GM12892 (cell line): ENCODE measurements around the gene ARPC1B. TPM values are rescaled to one million over a fixed set of nuclear protein-coding genes. Genes with fewer than 3 reads are reported as not detected.
"Not testable (repeated sequence)": the region's sequence is repeated elsewhere in the genome, so short reads cannot be mapped to it uniquely, and the experiment has no call there.

Source experiments
- DNase-seq: peaks from one replicate; pipeline ENCODE4 v3.0.0; 2011; ENCODE audit not compliant: insufficient read length
- FAIRE-seq: peaks from 2 replicates; lab custom pipeline; 2011; peaks lifted over from hg19 to GRCh38; lab: Jason Lieb, UNC
- POLR2A ChIP-seq: IDR thresholded peaks from 2 replicates; pipeline ENCODE4 v1.6.1; 2011; ENCODE audit warnings: low read depth, low read length, control low read depth
- POLR2AphosphoS5 ChIP-seq: IDR thresholded peaks from 2 replicates; pipeline ENCODE4 v1.6.1; 2011; ENCODE audit warnings: low read depth, low read length, control low read depth
- TAF1 ChIP-seq: IDR thresholded peaks from 2 replicates; pipeline ENCODE4 v1.6.1; 2011; ENCODE audit warnings: low read depth, mild to moderate bottlenecking, control low read depth, low read length, borderline replicate concordance
- polyA plus RNA-seq: library from polyadenylated mRNA; unstranded; fragments of >200 nt; gene quantifications from one replicate; pipeline ENCODE4 v1.2.1, GENCODE V29; 2012; ENCODE audit warnings: missing spikeins, inconsistent platforms; ENCODE audit not compliant: missing spikeins

Gene ARPC1B
- polyA plus RNA-seq = 230 TPM

GRCh38 chr7:99374111-99375064 is at the start of gene ARPC1B:
Gene ARPC1B (plus strand): TSS chr7:99374730. CDS start chr7:99385715, 10,985 bp downstream.
- DNase-seq (peak; percentile 96), FAIRE-seq (peak; percentile 79)
- 0 out of 2 replicates have a peak, but pooled peaks have one; percentile 54 for TF ChIP-seq TAF1
- TF ChIP-seq POLR2AphosphoS5 = peak; percentile 41; the same call in 1 of the 2 replicates
- TF ChIP-seq POLR2A = no peak; the same call in 1 of the 2 replicates

- DNase-seq (no peak), FAIRE-seq (no peak)
- no peak for TF ChIP-seq POLR2AphosphoS5
- no peak for TF ChIP-seq TAF1
- no peak for TF ChIP-seq POLR2A
Observed at GRCh38 chr7:99325001-99325493, 49.5 kb upstream of the ARPC1B start.

GRCh38 chr7:99325592-99326407 is 48.7 kb upstream of the ARPC1B start, which contains the start of gene ARPC1A:
Gene ARPC1A (plus strand): TSS chr7:99325898. CDS start chr7:99333354, 7,456 bp downstream.
- TF ChIP-seq POLR2AphosphoS5 (peak; percentile 98), TAF1 (peak; percentile 85), POLR2A (peak; percentile 98)
- FAIRE-seq (peak; percentile 96), DNase-seq (peak; percentile 96)

- DNase-seq (no peak), FAIRE-seq (no peak)
- TF ChIP-seq POLR2A = no peak
- no peak for TF ChIP-seq TAF1
- TF ChIP-seq POLR2AphosphoS5 = no peak
Observed at GRCh38 chr7:99326408-99326782, 48.1 kb upstream of the ARPC1B start.

- not testable (repeated sequence) for DNase-seq
Observed at GRCh38 chr7:99330314-99330961, 44.1 kb upstream of the ARPC1B start.

GRCh38 chr7:99331002-99331401 is 43.5 kb upstream of the ARPC1B start:
- DNase-seq (no peak), FAIRE-seq (no peak)
- TF ChIP-seq POLR2A = no peak
- no peak for TF ChIP-seq TAF1
- TF ChIP-seq POLR2AphosphoS5 = no peak

More at GRCh38 chr7:99330314-99330961, 44.1 kb upstream of the ARPC1B start:
- not testable (repeated sequence) for FAIRE-seq

- FAIRE-seq (no peak), DNase-seq (no peak)
- no peak for TF ChIP-seq POLR2AphosphoS5
- TF ChIP-seq TAF1 = no peak
- no peak for TF ChIP-seq POLR2A
Observed at GRCh38 chr7:99339595-99339994, 34.9 kb upstream of the ARPC1B start.

GRCh38 chr7:99340659-99341058 is 33.9 kb upstream of the ARPC1B start:
- FAIRE-seq = no peak
- no peak for DNase-seq
- TF ChIP-seq POLR2A (no peak), POLR2AphosphoS5 (no peak), TAF1 (no peak)

GRCh38 chr7:99344061-99344647 is 30.4 kb upstream of the ARPC1B start:
- peak; percentile 27; the same call in 1 of the 2 replicates for TF ChIP-seq POLR2A
- no peak for TF ChIP-seq TAF1
- FAIRE-seq (peak; percentile 5), DNase-seq (no peak)

GRCh38 chr7:99350641-99351040 is 23.9 kb upstream of the ARPC1B start:
- not testable (repeated sequence) for DNase-seq, FAIRE-seq
